Adrenal gland (tissue), 12 donors: Measurements from ENCODE around the gene TPRG1. TPM values are rescaled to one million over a fixed set of nuclear protein-coding genes. Genes with fewer than 3 reads are reported as not detected.

Source experiments
- DNase-seq, 7 donors: peaks; one replicate each; pipeline ENCODE4 v3.0.0-alpha.2; 2019 to 2020
- H3K27ac ChIP-seq, 5 donors: fragments of 200-600 bp; sonication (generic) in 4 of 5; 1 replicate in 3 of 5; 2 replicates in 2 of 5; pipeline versions ENCODE4 v1.5.1 to v1.8.0; 2016 to 2020; ENCODE audit warnings: mild to moderate bottlenecking in 1 of 5
- H3K27me3 ChIP-seq: fragments of 200-600 bp; 2 replicates; pipeline ENCODE4 v1.8.0; 2021
- H3K36me3 ChIP-seq, 2 donors: fragments of 200-600 bp; replicated peaks in 1 of 2; 1 replicate in 1 of 2; 2 replicates in 1 of 2; pipeline versions ENCODE4 v1.5.1 to v1.8.0; 2018 to 2022
- H3K4me1 ChIP-seq, 2 donors: fragments of 200-600 bp; replicated peaks in 1 of 2; 1 replicate in 1 of 2; 2 replicates in 1 of 2; pipeline versions ENCODE4 v1.5.1 to v1.8.0; 2018 to 2021
- H3K4me3 ChIP-seq, 4 donors: fragments of 200-600 bp; sonication (generic) in 3 of 4; one replicate each; pipeline ENCODE4 v1.5.1; 2016 to 2018
- H3K9me3 ChIP-seq, 3 donors: fragments of 200-600 bp; sonication (generic) in 1 of 3; replicated peaks in 1 of 3; 1 replicate in 2 of 3; 2 replicates in 1 of 3; pipeline versions ENCODE4 v1.5.1 to v1.8.0; 2016 to 2021
- POLR2A ChIP-seq, 2 donors: fragments of 450-650 bp; IDR thresholded peaks; one replicate each; pipeline ENCODE4 v1.6.1; 2017; ENCODE audit warnings: antibody characterized with exemption in 2 of 2, mild to moderate bottlenecking in 2 of 2, moderate library complexity in 1 of 2
- WGBS, 4 donors: extraction: QIAGEN DNeasy Blood & Tissue Kit in 2 of 4; methylation state at CpG; one replicate each; pipeline versions ENCODE4 v1.1.5 to v1.1.7; 2013 to 2017; 5-methylcytosine and 5-hydroxymethylcytosine counted together
- intact Hi-C, 2 donors: fragments of 100-400 bp; cut with DNase I; formaldehyde crosslinking; loops; one replicate each; pipeline versions ENCODE4 v1.14.1 to v1.15.0; 2022 to 2023
- polyA plus RNA-seq, 3 donors: library from polyadenylated mRNA; stranded (reverse); fragments of 200-250 nt in 2 of 3; fragments of 350-450 nt in 1 of 3; fragmentation: Illumina TruSeq in 1 of 3; extraction: RNeasy Lipid Tissue Mini Kit (QIAGEN cat#74804) in 1 of 3; gene quantifications; one replicate each; pipeline ENCODE4 v1.2.3, GENCODE V29; 2013 to 2014
- total RNA-seq, 9 donors: library from RNA; depleted of rRNA in 4 of 9; stranded (reverse); fragments of >200 nt in 4 of 9; fragments of 120-200 nt in 1 of 9; fragmentation: NEBNext Ultra II Directional in 1 of 9; extraction: Animal tissue kit (Norgen Biotek cat#: 25700) in 1 of 9; gene quantifications; one replicate each; pipeline versions ENCODE4 v1.1.0 to v1.2.4, GENCODE V29; 2013 to 2023
- TF ChIP-seq, protein P1 (sequence below), 6 experiments: fragments of 450-650 bp in 4 of 6; fragments of 200-600 bp in 2 of 6; sonication (generic) in 1 of 6; IDR thresholded peaks; 1 replicate in 5 of 6; 2 replicates in 1 of 6; pipeline versions ENCODE4 v1.5.1 to v1.8.0; 2016 to 2021; ENCODE audit warnings: antibody characterized with exemption in 6 of 6, mild to moderate bottlenecking in 2 of 6, moderate library complexity in 1 of 6
- donor health status: healthy with polysubstance abuse.
- donor health status: Bipolar disorder and iron deficiency.
- donor health status: DM: yes; HTN: yes; CAD: no.
- donor health status: DM: no; HTN: no; CAD: no.
- donor health status: DM: no; HTN: no; CAD: no.
- donor health status: DM: yes; HTN: yes; CAD: no.

The TPRG1 gene
- total and polyA plus RNA-seq, 12 donors: 2.6 to 9.4 (median 3.9) TPM

DNA sequence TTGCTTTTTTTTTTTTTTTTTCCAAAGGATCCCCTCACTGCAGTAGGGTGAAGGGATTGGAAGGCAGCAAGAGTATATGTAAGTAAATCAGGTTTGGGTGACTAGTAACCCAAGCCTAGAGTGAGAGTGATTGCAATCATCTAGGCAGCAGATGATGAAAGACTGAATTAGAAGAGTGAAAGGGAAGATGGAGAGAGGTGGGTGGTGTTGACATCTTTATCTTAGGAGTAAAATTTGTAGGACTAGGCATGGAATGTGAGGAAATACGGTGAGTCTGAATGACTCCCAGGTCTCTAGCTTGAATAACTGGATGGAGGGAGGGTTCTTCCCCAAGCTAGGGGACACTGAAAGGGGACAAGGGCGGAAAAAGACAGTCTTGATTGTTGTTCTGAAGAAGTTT is 63.4 kb downstream of the TPRG1 start:
- no peak overlapping the region for H3K4me3 ChIP-seq
- no peak overlapping the region for H3K27ac ChIP-seq
- H3K4me1 ChIP-seq: peaks cover 0 to 11% of the 10 kb centered on the region in 2 donors
- no peaks in the 10 kb centered on the region for H3K36me3 ChIP-seq
- intact Hi-C loops: no loop called here
- no peaks in the 10 kb centered on the region for H3K9me3 ChIP-seq
- TF ChIP-seq, protein P1, sequence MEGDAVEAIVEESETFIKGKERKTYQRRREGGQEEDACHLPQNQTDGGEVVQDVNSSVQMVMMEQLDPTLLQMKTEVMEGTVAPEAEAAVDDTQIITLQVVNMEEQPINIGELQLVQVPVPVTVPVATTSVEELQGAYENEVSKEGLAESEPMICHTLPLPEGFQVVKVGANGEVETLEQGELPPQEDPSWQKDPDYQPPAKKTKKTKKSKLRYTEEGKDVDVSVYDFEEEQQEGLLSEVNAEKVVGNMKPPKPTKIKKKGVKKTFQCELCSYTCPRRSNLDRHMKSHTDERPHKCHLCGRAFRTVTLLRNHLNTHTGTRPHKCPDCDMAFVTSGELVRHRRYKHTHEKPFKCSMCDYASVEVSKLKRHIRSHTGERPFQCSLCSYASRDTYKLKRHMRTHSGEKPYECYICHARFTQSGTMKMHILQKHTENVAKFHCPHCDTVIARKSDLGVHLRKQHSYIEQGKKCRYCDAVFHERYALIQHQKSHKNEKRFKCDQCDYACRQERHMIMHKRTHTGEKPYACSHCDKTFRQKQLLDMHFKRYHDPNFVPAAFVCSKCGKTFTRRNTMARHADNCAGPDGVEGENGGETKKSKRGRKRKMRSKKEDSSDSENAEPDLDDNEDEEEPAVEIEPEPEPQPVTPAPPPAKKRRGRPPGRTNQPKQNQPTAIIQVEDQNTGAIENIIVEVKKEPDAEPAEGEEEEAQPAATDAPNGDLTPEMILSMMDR (IDR thresholded peaks at IDR 0.05): no peak
- no peak for TF ChIP-seq POLR2A (IDR thresholded peaks at IDR 0.05)
- no peaks in the 10 kb centered on the region for H3K27me3 ChIP-seq
- 81 to 100% (median 91%) methylated on average over 2 of the region's 2 CpGs for whole genome bisulfite sequencing, 4 donors
- DNase-seq: no peak

DNA sequence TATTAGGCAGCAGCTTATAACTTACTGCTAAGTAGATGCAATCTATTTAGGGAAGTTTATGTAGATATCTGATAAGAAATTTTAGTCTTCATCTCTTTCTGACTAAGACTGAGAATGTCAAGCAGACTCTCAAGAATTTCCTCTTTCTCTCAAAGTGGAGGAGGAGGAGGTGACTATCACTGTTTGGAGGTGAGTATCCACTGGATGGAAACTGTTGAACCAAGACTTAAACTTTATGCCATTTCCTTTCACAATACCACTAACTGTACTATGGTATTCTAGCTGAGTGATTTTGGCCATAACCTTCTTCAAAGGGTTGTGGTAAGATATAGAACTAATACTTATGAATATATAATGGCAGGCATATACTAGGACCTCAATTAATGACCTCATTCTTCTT is 64.6 kb downstream of the TPRG1 start:
- H3K4me3 ChIP-seq: no peak overlapping the region
- TF ChIP-seq, protein P1 (IDR thresholded peaks at IDR 0.05): no peak
- no peak for TF ChIP-seq POLR2A (IDR thresholded peaks at IDR 0.05)
- H3K36me3 ChIP-seq: no peaks in the 10 kb centered on the region
- no peak overlapping the region for H3K27ac ChIP-seq
- no peaks in the 10 kb centered on the region for H3K27me3 ChIP-seq
- peaks cover 0 to 11% of the 10 kb centered on the region in 2 donors for H3K4me1 ChIP-seq
- H3K9me3 ChIP-seq: no peaks in the 10 kb centered on the region
- intact Hi-C loops: no loop called here
- no peak for DNase-seq

DNA sequence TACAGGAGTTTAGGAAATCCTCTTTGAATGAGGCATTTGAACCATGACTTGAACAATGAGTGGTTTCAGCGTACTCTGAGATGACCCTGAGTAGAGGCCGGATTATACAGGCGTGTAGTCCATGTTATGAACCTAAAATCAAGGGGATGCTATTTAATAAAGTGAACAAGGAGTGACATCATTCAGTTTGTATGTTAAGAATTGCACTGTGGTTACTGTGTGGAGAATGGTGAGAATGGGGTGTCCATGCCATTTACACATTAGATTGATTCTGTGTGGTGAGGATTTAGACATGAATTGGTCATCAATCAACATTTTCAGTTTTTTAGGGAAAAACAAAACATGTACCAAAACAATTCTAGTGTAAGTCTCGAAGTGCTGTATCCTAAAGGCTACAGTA is 65.8 kb downstream of the TPRG1 start:
- Histone ChIP-seq H3K27me3 (no peaks in the 10 kb centered on the region), H3K9me3 (no peaks in the 10 kb centered on the region), H3K4me1 (peaks cover 0 to 4% of the 10 kb centered on the region in 2 donors), H3K4me3 (no peak overlapping the region), H3K27ac (no peak overlapping the region), H3K36me3 (no peaks in the 10 kb centered on the region)
- TF ChIP-seq POLR2A (IDR thresholded peaks at IDR 0.05): no peak
- TF ChIP-seq, protein P1 (IDR thresholded peaks at IDR 0.05): no peak
- no peak for DNase-seq
- 84 to 96% (median 87%) methylated on average over 4 of the region's 4 CpGs for WGBS, 4 donors
- intact Hi-C loops: no loop called here

DNA sequence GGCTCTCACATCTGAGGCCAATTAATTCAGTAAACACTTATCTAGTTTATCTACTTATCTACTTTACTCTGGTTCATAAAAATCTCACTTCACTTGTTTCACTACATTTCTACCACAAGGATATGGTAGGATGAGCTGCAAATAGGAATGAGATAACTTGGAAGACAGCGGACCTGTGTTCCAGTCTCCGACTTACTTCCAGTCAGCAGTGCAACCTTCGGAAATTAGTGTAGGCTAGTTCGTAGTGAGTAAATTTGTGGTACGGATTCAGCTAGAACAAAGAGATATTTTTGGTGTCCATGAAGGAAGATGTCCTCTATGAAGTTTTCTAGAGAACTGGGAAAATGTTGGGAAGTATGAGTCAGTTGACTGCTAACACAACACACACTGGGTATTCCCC is 66.3 kb downstream of the TPRG1 start:
- 95 to 97% (median 96%) methylated on average over 5 of the region's 5 CpGs for WGBS, 4 donors
- no peak overlapping the region for H3K4me3 ChIP-seq
- DNase-seq: no peak
- no peak overlapping the region for H3K27ac ChIP-seq
- no peaks in the 10 kb centered on the region for H3K36me3 ChIP-seq
- intact Hi-C loops: no loop called here
- no peaks in the 10 kb centered on the region for H3K4me1 ChIP-seq
- no peak for TF ChIP-seq POLR2A (IDR thresholded peaks at IDR 0.05)
- TF ChIP-seq, protein P1 (IDR thresholded peaks at IDR 0.05): no peak
- H3K27me3 ChIP-seq: no peaks in the 10 kb centered on the region
- H3K9me3 ChIP-seq: no peaks in the 10 kb centered on the region
